22Rv1 (cell line): Measurements from ENCODE around the gene DGKI.

Source experiments
- H3K27ac ChIP-seq: fragments of 450-650 bp; 2 replicates; pipeline ENCODE4 v1.5.1; 2017
- ZFX ChIP-seq: fragments of 450-650 bp; IDR thresholded peaks from 2 replicates; pipeline ENCODE4 v1.6.1; 2017; ENCODE audit warnings: antibody characterized with exemption, borderline replicate concordance
- TF ChIP-seq, protein P1 (sequence below): fragments of 450-650 bp; IDR thresholded peaks from 2 replicates; pipeline ENCODE4 v1.5.1; 2017; ENCODE audit warnings: mild to moderate bottlenecking

The DGKI gene

DNA sequence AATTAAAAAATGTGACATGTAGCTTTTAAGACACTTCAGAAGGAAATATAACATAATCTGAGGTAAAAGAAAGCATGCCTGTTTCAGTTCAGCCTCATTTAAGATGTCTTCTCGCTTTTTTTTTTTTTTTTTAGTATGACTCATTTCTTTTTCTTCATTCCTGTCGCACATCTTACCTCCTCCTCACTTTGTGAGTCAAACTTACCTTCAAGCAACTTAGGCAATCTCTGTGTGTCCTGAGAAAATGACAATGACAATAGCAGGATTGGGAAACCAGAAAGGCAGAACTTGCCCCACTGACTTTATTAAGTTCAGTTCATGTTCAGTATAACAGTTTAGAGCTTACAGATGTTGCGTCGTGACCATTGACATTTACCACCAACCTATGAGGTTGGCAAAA lies 511.0 kb downstream of the DGKI start:
- TF ChIP-seq, protein P1, sequence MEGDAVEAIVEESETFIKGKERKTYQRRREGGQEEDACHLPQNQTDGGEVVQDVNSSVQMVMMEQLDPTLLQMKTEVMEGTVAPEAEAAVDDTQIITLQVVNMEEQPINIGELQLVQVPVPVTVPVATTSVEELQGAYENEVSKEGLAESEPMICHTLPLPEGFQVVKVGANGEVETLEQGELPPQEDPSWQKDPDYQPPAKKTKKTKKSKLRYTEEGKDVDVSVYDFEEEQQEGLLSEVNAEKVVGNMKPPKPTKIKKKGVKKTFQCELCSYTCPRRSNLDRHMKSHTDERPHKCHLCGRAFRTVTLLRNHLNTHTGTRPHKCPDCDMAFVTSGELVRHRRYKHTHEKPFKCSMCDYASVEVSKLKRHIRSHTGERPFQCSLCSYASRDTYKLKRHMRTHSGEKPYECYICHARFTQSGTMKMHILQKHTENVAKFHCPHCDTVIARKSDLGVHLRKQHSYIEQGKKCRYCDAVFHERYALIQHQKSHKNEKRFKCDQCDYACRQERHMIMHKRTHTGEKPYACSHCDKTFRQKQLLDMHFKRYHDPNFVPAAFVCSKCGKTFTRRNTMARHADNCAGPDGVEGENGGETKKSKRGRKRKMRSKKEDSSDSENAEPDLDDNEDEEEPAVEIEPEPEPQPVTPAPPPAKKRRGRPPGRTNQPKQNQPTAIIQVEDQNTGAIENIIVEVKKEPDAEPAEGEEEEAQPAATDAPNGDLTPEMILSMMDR, result no peak
- TF ChIP-seq ZFX, result no peak
- no peak overlapping the region for H3K27ac ChIP-seq

DNA sequence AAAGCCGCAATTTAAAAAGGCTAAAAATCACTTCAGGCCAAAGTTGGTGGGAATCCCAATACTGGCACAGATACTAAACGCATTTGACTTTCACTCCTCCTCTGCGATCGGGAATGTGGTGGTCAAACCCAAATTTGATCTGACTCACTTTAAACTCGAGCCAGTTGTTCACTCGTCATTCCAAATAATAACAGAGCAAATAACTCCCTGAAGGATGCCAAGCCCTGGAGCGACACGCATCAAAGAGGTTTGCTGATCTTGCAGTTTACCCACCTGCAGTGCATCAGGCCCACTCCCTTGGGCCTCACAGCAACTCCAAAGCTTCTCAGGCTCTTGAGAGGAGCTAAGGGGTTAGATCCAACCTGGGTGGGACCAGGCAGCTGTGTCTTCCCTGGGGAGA lies 515.4 kb downstream of the DGKI start:
- TF ChIP-seq ZFX, result no peak
- TF ChIP-seq, protein P1, result no peak
- H3K27ac ChIP-seq, result peak overlapping the region; percentile 86
